Islet precursor cell (in vitro differentiated cells): Measurements from ENCODE around the gene PLET1.
"Not testable (repeated sequence)": the region's sequence is repeated elsewhere in the genome, so short reads cannot be mapped to it uniquely, and the experiment has no call there.

Experiments
- DNase-seq: peaks from one replicate; pipeline ENCODE4 v3.0.0-alpha.2; 2018

The PLET1 gene

GRCh38 chr11:112200252-112200651 lies 60.4 kb downstream of the PLET1 start:
- DNase-seq: no peak

- DNase-seq: not testable (repeated sequence)
These were observed 61.6 kb downstream of the PLET1 start for GRCh38 chr11:112199101-112199500.
